ENCODE data around the gene GLTP.
"Not testable (repeated sequence)": the region's sequence is repeated elsewhere in the genome, so short reads cannot be mapped to it uniquely, and the experiment has no call there.

GRCh38 chr12:109929326-109929725 lies 49.0 kb upstream of the GLTP start:
- TF ChIP-seq, protein P1, sequence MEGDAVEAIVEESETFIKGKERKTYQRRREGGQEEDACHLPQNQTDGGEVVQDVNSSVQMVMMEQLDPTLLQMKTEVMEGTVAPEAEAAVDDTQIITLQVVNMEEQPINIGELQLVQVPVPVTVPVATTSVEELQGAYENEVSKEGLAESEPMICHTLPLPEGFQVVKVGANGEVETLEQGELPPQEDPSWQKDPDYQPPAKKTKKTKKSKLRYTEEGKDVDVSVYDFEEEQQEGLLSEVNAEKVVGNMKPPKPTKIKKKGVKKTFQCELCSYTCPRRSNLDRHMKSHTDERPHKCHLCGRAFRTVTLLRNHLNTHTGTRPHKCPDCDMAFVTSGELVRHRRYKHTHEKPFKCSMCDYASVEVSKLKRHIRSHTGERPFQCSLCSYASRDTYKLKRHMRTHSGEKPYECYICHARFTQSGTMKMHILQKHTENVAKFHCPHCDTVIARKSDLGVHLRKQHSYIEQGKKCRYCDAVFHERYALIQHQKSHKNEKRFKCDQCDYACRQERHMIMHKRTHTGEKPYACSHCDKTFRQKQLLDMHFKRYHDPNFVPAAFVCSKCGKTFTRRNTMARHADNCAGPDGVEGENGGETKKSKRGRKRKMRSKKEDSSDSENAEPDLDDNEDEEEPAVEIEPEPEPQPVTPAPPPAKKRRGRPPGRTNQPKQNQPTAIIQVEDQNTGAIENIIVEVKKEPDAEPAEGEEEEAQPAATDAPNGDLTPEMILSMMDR (IDR thresholded peaks at IDR 0.05 in 4 of 5, conservative IDR thresholded peaks at IDR 0.05 in 1 of 5): not testable (repeated sequence)
- TF ChIP-seq POLR2A (IDR thresholded peaks at IDR 0.05): not testable (repeated sequence)
